Keratinocyte (primary cell): ENCODE data around the gene RERG. TPM values are rescaled to one million over a fixed set of nuclear protein-coding genes. Genes with fewer than 3 reads are reported as not detected.
A peak's percentile ranks its signal among the peaks of the same experiment; 100 is the strongest.

Source experiments
- DNase-seq: peaks from one replicate; pipeline ENCODE4 v3.0.0-alpha.2; 2011; ENCODE audit warnings: low read depth, missing footprints, low spot score
- FAIRE-seq: peaks from 2 replicates; lab custom pipeline; 2011; peaks lifted over from hg19 to GRCh38; lab: Jason Lieb, UNC
- H2AFZ ChIP-seq: 2 replicates; pipeline ENCODE4 v1.6.0; 2012; ENCODE audit warnings: low read length, control low read depth, inconsistent platforms; ENCODE audit not compliant: control insufficient read depth
- H3K27ac ChIP-seq: 2 replicates; pipeline ENCODE4 v1.5.1; 2011; ENCODE audit warnings: low read length; ENCODE audit not compliant: control insufficient read depth, insufficient read depth
- H3K27me3 ChIP-seq: 3 replicates; pipeline ENCODE4 v1.6.0; 2011; ENCODE audit warnings: low read length; ENCODE audit not compliant: control insufficient read depth, insufficient read depth; ENCODE audit errors: extremely low read depth
- H3K36me3 ChIP-seq, 2 experiments: 2 replicates in 1 of 2; 3 replicates in 1 of 2; pipeline ENCODE4 v1.5.1; 2011; ENCODE audit warnings: low read length in 2 of 2, mild to moderate bottlenecking in 1 of 2; ENCODE audit not compliant: control insufficient read depth in 2 of 2, insufficient read depth in 2 of 2; ENCODE audit errors: extremely low read depth in 1 of 2
- H3K4me1 ChIP-seq: 3 replicates; pipeline ENCODE4 v1.5.1; 2011; ENCODE audit warnings: low read length; ENCODE audit not compliant: control insufficient read depth, insufficient read depth; ENCODE audit errors: extremely low read depth
- H3K4me2 ChIP-seq: 3 replicates; pipeline ENCODE4 v1.6.0; 2011; ENCODE audit warnings: low read depth, low read length; ENCODE audit not compliant: control insufficient read depth, insufficient read depth; ENCODE audit errors: extremely low read depth
- H3K4me3 ChIP-seq, 3 experiments: fragments of 200-600 bp in 1 of 3; sonication (generic) in 1 of 3; 2 replicates in 2 of 3; 3 replicates in 1 of 3; pipeline ENCODE4 v1.5.1; 2011 to 2016; ENCODE audit warnings: low read length in 3 of 3, mild to moderate bottlenecking in 3 of 3, control low read depth in 2 of 3, inconsistent platforms in 1 of 3, low read depth in 1 of 3, mixed read lengths in 1 of 3, mixed run types in 1 of 3, moderate library complexity in 1 of 3; ENCODE audit not compliant: control insufficient read depth in 2 of 3, insufficient read depth in 2 of 3; ENCODE audit errors: extremely low read depth in 1 of 3
- H3K79me2 ChIP-seq: 2 replicates; pipeline ENCODE4 v1.6.0; 2012; ENCODE audit warnings: low read length; ENCODE audit not compliant: control insufficient read depth, insufficient read depth
- H3K9ac ChIP-seq: 3 replicates; pipeline ENCODE4 v1.6.0; 2011; ENCODE audit warnings: low read length; ENCODE audit not compliant: control insufficient read depth, insufficient read depth; ENCODE audit errors: extremely low read depth
- H3K9me1 ChIP-seq: 3 replicates; pipeline ENCODE4 v1.6.0; 2011; ENCODE audit warnings: low read length; ENCODE audit not compliant: control insufficient read depth, insufficient read depth; ENCODE audit errors: extremely low read depth
- H3K9me3 ChIP-seq: 2 replicates; pipeline ENCODE4 v1.5.1; 2012; ENCODE audit warnings: low read depth, low read length; ENCODE audit not compliant: control insufficient read depth
- H4K20me1 ChIP-seq: 3 replicates; pipeline ENCODE4 v1.6.0; 2011; ENCODE audit warnings: low read length; ENCODE audit not compliant: control insufficient read depth, insufficient read depth; ENCODE audit errors: extremely low read depth
- CTCF ChIP-seq, 3 experiments: IDR thresholded peaks in 1 of 3; conservative IDR thresholded peaks in 1 of 3; optimal IDR thresholded peaks in 1 of 3; 2 replicates in 2 of 3; 3 replicates in 1 of 3; pipeline versions ENCODE3 to v1.5.1; 2011; ENCODE audit warnings: low read length in 3 of 3, mild to moderate bottlenecking in 3 of 3, moderate library complexity in 2 of 3, control low read depth in 1 of 3, inconsistent platforms in 1 of 3; ENCODE audit not compliant: insufficient read depth in 2 of 3; ENCODE audit errors: extremely low read depth in 1 of 3
- EZH2 ChIP-seq: IDR thresholded peaks from one replicate; pipeline ENCODE4 v1.6.1; 2012; ENCODE audit warnings: inconsistent platforms, mild to moderate bottlenecking, low read length, moderate library complexity
- dilution Hi-C: fragments of 300-500 bp; cut with MboI; formaldehyde crosslinking; loops from one replicate; pipeline ENCODE4 v1.7.0; 2020; ENCODE audit warnings: low sequenced_read_pairs; ENCODE audit not compliant: extremely low pct_ligation_motif_present
- polyA plus RNA-seq, 5 experiments: library from polyadenylated mRNA; depleted of rRNA in 3 of 5; stranded (reverse) in 3 of 5; stranded (forward) in 1 of 5; unstranded in 1 of 5; fragments of >200 nt; gene quantifications; 1 replicate in 1 of 5; 2 replicates in 3 of 5; 3 replicates in 1 of 5; pipeline versions ENCODE4 v1.2.1 to v1.2.3, GENCODE V29; 2011 to 2012; ENCODE audit warnings: missing spikeins in 2 of 5, low read depth in 1 of 5, low replicate concordance in 1 of 5

The RERG gene
- polyA plus RNA-seq, 1 donor (not counting 4 experiments of a cell fraction or from before 2014, with no cell fraction given), result not detected

GRCh38 chr12:15151161-15152091 lies 69.8 kb downstream of the RERG start:
- Histone ChIP-seq H3K4me2 (no peak overlapping the region), H3K4me1 (peaks cover 5% of the 10 kb centered on the region), H3K9me3 (no peaks in the 10 kb centered on the region), H3K79me2 (no peaks in the 10 kb centered on the region), H3K4me3 (no peak overlapping the region), H2AFZ (no peak overlapping the region), H3K27ac (no peak overlapping the region), H3K27me3 (no peaks in the 10 kb centered on the region), H3K9me1 (no peaks in the 10 kb centered on the region), H4K20me1 (no peaks in the 10 kb centered on the region), H3K9ac (no peak overlapping the region), H3K36me3 (no peaks in the 10 kb centered on the region)
- FAIRE-seq, result no peak
- no peak for DNase-seq
- dilution Hi-C loops, result no loop called here
- TF ChIP-seq EZH2, result no peak
- TF ChIP-seq CTCF (optimal IDR thresholded peaks at IDR 0.05 in 1 of 3, IDR thresholded peaks at IDR 0.05 in 1 of 3, conservative IDR thresholded peaks at IDR 0.05 in 1 of 3; ENCODE audit: extremely low read depth in 1 of 3, insufficient read depth in 2 of 3, low read length in 3 of 3), result peak in 2 of 3 experiments; percentile 22 to 38

- no peak for FAIRE-seq
Observed at GRCh38 chr12:15146585-15146984, 74.6 kb downstream of the RERG start.

More at GRCh38 chr12:15146585-15146984, 74.6 kb downstream of the RERG start:
- Histone ChIP-seq H3K4me1 (no peaks in the 10 kb centered on the region), H3K27me3 (no peaks in the 10 kb centered on the region), H3K36me3 (no peaks in the 10 kb centered on the region), H3K4me3 (no peak overlapping the region), H3K27ac (no peak overlapping the region), H2AFZ (no peak overlapping the region), H3K4me2 (no peak overlapping the region), H3K9me1 (no peaks in the 10 kb centered on the region), H3K9me3 (no peaks in the 10 kb centered on the region), H3K9ac (no peak overlapping the region), H3K79me2 (no peaks in the 10 kb centered on the region), H4K20me1 (no peaks in the 10 kb centered on the region)
- dilution Hi-C loops, result no loop called here
- DNase-seq, result no peak
- TF ChIP-seq CTCF (optimal IDR thresholded peaks at IDR 0.05 in 1 of 3, IDR thresholded peaks at IDR 0.05 in 1 of 3, conservative IDR thresholded peaks at IDR 0.05 in 1 of 3; ENCODE audit: extremely low read depth in 1 of 3, insufficient read depth in 2 of 3, low read length in 3 of 3) (no peak), EZH2 (no peak)
